ENCODE results near the gene REPIN1.
"Not testable (repeated sequence)": the region's sequence is repeated elsewhere in the genome, so short reads cannot be mapped to it uniquely, and the experiment has no call there.

REPIN1 gene

GRCh38 chr7:150376560-150376959 lies 7.9 kb downstream of the REPIN1 start:
- no peak for DNase-seq (ENCODE audit: low spot score)

DNA sequence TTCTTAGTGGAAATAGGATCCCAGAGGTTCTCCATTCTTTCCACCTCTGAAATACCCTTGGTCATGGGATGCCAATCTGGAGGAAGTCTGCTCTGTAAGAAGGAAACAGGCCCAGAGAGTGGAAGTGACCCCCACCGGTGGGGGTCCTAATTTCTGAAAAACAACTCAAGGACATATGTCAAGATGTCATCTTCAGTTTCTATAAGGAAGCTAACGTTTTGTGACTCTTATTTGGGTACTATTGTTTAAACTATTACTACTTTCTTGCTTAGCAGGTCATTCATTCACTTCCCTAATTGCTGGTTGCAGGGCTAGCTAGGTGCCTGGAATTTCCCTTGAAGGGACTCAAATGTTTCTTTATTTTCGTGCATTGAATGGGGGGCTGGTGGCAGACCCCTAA lies 8.6 kb downstream of the REPIN1 start:
- no peak for DNase-seq (ENCODE audit: low spot score)

- DNase-seq (ENCODE audit: low spot score): no peak
These were observed 9.0 kb downstream of the REPIN1 start for GRCh38 chr7:150377635-150378034.

GRCh38 chr7:150378115-150378852 lies 9.7 kb downstream of the REPIN1 start:
- DNase-seq (ENCODE audit: low spot score): peak; percentile 89

DNA sequence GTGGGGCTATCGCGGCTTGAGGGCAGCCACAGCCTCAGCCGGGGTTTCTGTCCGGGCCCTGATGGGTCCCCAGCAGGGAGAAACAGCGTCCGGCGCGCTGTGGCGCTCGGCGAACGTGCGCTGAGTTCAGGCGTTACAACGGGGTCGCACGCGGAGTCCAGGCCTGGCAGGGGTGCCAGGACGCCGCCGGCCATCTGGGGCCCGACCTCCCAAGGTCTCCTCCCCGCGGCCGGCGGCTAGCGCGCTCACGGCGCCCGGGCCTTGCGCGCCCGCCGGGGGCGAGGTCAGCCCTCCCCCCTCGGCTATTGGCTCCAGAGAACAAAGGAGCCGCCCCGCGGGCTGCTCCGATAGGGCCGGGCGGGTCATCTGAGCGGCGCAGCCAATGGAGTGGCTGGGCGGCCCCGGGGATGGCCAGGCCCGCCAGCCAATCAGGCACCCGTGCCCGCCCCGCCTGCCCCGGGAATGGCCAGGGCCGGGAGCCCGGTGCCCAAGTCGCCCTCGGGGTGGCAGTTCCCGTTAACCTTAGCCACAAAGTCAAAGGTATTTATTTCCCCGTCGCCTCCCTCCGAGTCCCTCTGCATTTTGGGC lies 10.3 kb downstream of the REPIN1 start, which contains the start of gene ZNF775:
Gene ZNF775 (plus strand): TSS at position 478 of the 588 bp plus-strand sequence. CDS start 9,141 bp downstream, outside the sequence.
- DNase-seq (ENCODE audit: low spot score): peak; percentile 97

DNA sequence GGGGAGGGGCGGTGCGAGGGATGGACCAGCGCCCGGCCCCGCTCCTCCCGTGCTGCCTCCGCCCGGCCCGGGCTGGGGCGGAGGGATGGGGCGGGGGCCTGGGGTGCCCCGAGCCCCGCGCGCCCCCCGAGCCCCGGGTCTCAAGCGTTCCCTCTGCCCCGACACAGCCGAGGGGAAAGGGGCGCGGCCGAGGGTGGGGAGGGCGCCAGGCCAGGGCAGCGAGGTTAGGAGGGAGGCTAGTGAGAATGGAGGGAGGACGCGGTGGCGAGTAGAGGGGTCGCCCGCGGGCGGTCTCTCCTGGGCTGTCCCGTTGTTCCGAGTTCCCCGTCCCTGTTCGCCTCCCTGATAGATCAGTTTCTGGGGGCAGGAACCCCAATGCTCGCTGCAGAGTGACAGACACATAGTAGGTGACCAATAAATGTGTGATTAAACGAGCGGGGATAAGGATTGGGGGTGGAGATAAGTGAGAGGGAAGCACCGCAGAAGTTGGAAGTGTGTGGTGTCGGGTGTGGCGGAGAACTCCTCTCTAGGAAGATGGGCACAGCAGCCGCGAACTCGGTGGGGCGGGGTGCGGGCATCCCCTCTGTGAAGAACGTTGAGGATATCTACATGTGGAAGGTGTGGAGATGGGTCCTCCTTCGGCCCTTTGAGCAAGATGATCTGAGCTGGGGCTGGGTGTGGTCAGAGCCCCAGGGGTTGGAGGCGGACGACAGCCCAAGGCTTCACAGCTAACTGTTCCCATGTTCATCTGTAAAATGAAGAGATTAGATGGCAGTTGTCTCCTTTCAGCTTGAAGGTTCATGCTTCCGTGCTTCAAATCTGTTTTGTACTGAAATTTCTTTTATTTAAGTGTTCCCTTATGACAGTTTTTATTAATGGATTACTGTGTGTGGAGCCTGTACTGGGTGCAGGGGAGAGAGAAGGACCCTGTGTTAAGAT lies 11.1 kb downstream of the REPIN1 start:
- DNase-seq (ENCODE audit: low spot score): no peak

DNA sequence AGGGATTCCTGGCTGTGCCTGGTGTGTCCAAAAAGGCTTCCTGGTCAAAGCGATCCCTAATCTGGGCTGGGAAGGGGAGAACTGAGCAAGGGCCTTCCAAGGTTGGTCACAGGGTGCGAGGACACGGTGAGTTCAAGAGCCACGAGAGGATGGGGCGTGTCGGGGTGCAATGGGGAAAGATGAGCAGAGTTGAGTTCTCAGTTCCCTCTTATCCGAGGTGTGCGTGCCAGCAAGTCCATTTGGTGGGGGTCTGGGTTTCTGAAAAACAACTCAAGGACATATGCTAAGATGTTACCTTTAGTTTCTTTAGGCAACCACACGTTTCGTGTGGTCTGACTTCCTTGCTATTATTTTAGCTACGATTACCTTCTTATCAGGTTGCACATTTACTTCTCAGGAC lies 11.8 kb downstream of the REPIN1 start:
- DNase-seq (ENCODE audit: low spot score): no peak

DNA sequence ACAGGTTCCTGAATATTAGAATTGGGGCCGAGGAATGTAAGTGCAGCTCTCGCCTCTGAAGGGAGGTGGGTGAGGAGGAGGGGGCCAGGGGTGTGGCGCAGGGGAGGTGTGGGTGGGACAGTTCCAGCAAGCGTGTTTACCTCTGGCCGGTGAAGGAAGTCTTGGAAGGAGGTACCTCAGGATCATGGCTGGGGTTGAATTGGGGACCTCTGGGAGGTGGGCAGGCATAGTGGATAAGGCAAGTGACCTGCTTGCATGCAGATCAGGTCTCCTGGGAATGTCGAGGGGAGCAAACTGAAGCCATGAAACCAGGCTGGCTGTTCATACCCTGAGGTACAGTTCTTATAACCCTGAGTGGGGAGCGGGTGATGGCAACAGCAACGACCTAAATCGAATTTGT lies 12.5 kb downstream of the REPIN1 start:
- DNase-seq (ENCODE audit: low spot score): peak; percentile 40

DNA sequence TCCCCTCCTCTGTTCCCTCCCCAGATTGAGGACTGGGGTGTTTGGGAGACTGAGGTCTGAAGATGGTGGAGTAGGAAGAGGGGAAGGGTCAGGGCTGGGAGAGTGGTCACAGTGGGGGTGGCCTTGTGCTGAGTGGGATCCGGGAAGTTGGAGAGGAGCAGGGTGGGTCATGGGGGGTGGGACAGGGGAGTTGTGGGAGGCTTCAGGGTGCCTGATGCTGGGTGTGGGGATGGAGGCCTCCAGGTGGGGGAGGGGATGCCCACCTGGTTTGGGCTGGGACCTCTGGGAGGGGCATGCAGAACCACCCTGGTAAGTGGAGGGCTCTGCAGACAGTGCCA lies 13.1 kb downstream of the REPIN1 start:
- no peak for DNase-seq (ENCODE audit: low spot score)

DNA sequence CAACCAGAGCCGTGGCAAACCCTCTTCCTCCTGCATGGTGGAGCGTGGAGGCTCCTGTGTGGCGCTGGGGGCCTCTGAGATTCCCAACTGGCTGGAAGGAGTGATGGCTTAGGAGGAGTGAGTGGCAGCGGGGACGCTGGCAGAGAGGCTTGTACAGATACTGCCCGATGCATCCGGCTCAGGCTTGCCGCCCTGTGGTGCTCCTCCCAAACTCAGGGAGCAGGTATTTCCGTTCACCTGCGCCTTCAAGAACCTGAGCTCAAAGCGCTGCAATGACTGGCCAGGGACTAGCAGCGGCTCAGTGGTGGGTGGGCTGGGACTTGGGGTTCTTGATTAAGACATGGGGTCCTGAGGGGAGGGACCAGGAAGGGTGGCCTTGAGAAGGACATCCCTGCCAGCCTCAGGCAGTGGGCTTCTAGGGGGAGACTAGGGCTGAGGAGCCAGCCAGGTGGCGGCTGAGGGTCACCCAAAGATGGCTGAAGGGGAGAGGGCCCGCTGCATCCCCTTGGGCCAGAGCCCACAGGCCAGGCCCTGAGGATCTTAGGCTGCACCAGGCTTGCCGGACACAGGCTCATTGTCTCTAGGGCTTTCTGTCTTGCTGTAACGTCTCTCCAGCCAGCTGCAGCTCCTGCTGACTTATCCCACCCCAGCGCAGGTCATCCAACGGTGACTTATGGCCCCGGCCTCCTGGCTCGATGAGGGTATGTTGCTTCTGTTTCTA lies 13.7 kb downstream of the REPIN1 start:
- peak; percentile 57 for DNase-seq (ENCODE audit: low spot score)

GRCh38 chr7:150382844-150383225 lies 14.2 kb downstream of the REPIN1 start:
- DNase-seq (ENCODE audit: low spot score): no peak

GRCh38 chr7:150383710-150384397 lies 15.2 kb downstream of the REPIN1 start:
- peak; percentile 97 for DNase-seq (ENCODE audit: low spot score)

DNA sequence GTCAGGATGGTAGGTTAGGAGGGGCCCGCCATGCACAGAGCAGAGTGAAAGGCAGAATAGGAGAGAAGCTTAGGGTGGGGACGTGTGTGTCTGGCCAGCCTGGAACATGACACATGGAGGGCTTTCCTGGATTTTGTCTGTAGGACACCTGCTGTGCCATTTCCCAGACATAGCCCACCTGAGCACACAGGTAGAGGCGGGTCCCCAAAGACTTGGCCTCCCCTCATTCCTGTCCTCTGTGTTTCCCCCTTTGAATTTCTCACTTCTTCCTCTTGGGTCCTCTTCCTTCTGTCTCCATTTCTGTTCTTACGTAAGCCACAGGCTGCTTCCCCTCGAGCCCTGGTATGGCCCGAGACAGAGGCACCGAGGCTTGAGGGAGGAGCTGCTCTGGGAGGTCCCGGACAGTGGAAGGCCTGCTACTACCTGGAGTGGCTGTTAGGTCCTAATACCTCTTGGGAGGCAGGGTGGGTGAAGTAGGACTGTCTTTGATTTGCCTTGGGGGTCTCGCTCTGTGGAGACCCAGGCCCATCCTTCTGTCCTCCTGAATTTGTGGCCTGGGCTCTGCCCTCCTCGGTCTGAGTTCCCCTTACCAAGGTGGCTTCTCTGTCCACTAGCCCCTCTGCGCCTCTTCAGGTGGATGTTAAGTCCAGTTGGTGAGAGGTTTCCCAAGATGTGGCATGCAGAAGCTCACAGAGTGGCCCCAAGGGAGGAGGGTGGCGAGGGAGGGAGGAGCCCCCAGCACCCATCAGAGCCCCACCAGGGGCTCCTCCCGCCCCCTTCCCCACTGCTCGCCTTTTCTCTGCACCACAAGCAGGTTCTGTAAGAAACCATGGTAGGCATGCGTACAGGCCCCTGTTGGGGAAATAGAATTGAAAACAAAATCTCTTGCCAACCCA lies 16.0 kb downstream of the REPIN1 start:
- no peak for DNase-seq (ENCODE audit: low spot score)

GRCh38 chr7:150385302-150385723 lies 16.7 kb downstream of the REPIN1 start:
- no peak for DNase-seq (ENCODE audit: low spot score)

GRCh38 chr7:150385884-150386283 lies 17.3 kb downstream of the REPIN1 start:
- DNase-seq (ENCODE audit: low spot score): not testable (repeated sequence)

DNA sequence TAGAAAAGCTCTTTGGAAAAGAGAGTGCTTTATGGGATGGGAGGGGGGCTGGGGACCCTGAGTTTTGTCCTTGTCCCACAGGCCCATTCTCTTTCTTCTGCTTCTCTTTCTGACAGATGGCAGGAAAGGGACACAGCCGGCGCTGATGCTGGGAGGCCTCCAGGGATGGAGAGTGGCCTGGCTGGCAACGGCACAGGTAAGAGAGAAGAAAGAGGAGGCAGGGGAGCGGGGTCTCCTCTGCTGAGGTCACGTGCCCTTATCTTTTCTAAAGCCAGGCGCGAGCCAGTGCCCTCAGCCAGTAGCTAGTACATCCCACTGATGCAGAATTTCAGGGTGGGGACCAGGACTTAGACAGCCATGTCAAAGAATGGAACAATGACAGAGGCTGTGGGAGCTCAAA lies 19.7 kb downstream of the REPIN1 start:
- no peak for DNase-seq (ENCODE audit: low spot score)

GRCh38 chr7:150388709-150389531 lies 20.3 kb downstream of the REPIN1 start:
- DNase-seq (ENCODE audit: low spot score): no peak

DNA sequence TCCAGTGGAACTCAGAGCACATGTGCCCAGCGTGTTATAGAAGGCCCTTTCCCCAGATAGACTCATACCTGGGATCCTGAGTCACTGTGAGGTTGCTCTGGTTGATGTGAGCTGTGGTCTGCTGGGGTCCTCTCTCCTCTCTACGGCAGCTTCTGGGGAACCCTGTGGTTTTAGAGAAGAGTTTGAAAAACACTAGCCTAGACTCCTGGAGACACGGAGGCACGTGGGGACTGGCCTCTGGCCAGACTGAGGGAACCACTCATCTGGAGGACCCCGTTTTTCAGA lies 20.9 kb downstream of the REPIN1 start:
- DNase-seq (ENCODE audit: low spot score): no peak

DNA sequence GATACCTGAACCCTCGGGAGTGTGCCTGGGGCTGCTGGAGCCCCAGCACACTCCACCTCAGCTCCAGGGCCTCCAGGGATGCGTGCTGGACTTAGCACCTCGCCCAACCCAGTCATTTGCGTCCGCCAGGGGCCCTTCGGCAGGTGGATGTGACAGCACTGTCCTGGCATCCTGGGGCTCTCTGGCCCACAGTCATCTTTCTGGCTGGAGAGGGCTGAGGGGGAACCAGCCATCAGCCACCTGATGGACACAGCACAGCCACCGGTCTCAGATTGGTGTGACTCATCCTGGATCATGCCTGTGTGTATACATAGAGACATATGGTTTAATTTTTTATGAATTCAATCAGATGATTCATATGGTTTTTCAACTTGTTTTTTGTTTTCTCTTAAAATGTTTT lies 21.6 kb downstream of the REPIN1 start:
- DNase-seq (ENCODE audit: low spot score): no peak

- no peak for DNase-seq (ENCODE audit: low spot score)
These were observed 24.7 kb downstream of the REPIN1 start for GRCh38 chr7:150393325-150393724.

Data from ecto neural progenitor cell (in vitro differentiated cells).